GM21717 (cell line): ENCODE data around the gene NSUN6.
"Not testable (repeated sequence)": the region's sequence is repeated elsewhere in the genome, so short reads cannot be mapped to it uniquely, and the experiment has no call there.

Experiments used
- ATAC-seq: cut with Tn5 transposase; IDR thresholded peaks from one replicate; pipeline ENCODE4 v1.9.1; 2021; ENCODE audit warnings: mild to moderate bottlenecking, moderate library complexity; ENCODE audit not compliant: unreplicated experiment

The NSUN6 gene

DNA sequence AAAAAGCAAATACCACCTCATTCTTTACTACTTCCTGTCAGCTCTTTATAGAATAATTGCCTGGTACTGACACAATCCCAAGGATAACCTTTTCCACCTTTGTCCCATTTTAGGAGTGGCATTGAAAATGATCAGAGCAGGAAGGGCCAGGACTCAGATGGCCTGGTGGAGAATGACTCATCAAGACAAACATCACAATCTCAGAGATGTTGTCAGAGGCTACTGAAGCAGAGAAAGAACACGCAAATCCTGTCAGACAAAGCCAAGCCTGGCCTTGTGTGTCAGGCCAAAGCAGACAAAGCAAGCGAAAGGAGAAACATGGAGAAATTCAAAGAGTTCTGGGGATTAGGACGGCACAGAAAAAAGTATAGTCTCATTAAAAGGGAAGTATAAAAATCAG, 40.9 kb downstream of the NSUN6 start:
- ATAC-seq = no peak

DNA sequence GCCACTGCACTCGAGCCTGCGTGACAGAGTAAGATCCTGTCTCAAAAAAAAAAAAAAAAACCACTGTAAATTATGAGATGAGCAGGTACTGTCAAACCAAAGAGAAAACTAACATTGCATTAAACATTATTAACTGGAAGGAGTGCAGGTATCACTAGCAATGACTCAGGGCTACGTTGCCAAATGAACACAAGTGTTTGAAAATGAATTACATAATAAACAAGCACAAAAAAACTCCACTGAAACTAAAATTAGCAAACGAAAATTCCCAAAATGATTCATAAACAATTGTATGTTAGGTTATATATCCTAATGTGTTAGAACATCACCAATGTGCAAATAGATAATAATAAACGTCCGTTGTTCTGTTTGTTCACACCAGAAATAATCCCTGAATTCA, 42.8 kb downstream of the NSUN6 start:
- no peak for ATAC-seq

DNA sequence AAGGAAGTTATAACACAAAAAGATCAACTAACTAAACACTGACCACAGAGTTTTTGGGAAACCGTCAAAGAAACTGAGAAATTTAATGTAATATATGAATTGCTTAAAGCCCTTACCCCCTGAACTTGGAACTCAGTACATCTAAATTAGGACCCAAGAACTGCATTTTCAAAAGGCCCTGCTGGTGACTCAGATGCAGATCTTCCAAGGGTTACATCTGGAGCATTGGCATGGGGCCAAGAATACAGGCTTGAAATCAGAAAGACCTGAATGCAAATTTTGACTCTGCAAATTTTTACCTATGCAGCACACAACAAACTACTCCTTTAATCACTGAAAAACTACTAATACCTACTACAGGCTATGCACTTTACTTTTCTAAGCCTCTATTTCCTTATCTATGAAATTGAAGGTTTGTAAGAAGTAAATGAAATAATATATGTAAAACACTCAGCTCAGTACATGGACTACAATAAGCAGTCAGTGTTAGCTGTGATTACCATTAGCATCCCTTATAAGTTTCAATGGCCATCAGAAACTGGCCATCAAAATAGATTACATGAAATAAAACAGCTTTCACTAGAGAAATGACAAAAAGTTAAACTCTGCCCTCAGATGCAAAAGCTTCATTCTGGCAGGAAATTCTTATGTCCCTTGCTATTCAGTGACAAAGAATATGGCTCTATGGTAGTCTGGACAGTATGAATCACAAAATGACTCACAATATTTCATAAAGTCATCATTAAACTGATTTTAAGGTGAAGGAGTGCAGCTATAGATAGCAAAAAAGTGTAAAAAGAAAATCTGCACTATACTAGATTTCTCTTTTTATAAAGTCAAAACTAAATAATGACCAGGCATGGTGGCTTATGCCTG, 43.6 kb downstream of the NSUN6 start:
- ATAC-seq = peak; percentile 61

DNA sequence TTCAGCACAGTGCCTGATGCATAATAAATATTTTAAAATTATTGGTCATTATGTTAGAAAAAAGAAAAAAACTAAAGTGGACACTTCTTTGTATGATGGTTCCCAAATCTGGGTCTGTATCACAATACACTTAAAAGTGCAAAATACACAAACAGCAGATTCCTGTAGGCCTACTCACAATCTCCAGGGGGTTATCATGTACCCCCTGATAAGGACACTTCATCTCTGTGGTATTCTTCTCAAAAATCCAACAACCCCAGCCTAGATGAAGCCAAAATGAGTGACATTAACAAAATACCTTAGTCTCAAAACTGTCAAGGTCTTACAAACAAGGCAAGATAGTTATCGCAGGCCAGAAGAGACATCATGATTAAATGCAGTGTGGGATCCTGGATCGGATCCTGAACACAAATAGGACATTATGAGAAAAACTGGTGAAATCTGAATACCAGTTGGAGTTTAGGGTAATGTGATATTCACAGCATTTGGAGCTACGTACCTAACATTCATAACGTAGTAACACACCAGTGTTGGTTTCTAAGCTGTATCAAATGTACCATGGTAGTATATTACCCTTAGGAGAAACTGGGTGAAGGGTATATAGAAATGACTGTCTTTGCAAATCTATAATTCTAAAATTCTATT, 45.2 kb downstream of the NSUN6 start:
- ATAC-seq = no peak

DNA sequence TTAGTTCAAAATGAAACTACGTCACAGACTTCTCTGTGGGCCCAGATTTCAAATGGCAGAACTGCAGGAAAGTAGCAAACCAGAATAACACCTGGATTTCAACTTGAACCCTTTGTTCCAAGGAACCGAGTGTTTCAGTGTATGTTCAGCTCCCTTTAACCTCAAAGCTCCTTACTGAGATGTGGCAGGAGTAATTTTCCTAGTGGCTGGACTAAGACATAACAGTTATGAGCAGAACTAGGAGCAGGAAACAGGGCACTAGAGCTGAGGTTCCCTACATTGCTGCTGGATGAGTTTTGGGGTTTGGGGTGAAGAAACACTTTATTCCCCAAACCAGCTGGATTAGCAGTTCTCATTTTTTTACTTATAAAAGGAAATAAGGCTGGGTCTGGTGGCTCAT, 50.1 kb downstream of the NSUN6 start:
- no peak for ATAC-seq

DNA sequence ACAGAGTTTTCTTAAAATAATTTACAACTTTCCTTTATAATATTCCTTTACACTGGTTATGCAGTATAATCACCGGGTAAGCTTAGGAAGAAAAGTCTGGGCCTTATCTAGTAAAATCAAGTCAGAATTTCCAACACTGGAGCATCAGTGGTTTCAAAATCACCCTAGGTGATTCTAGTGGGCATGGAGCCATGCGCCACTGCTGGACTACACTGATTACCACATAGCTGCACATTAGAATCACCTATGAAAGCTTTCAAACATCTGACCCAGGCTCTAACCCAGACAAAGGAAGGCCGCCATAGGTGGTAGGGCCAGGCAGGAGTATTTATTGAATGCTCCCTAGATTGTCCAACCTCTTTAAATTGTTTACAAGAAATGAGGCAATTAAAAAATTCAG, 52.0 kb downstream of the NSUN6 start:
- ATAC-seq = no peak

DNA sequence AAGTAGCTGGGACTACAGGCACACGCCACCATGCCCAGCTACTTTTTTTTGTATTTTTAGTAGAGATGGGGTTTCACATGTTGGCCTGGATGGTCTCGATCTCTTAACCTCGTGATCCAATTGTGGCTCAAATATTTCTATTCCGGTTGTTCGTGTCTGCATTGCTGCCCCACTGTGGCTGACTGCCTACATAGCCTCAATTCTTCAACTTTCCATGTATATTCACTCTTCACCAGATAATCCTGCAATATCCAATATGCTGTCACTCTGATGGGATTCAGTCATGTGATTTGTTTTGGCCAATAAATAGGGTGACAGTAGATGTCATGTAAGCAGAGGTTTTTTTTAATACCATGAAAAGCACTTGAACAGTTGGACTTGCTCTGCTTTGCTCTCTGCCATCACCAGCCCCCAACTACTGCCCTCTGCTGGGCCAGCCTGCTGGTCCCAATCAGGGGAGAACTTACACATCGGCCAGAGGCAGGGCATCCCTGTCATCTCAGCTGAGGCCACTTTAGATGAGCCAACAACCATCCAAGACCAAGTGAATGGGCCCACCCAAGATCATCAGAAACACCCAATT, 56.7 kb downstream of the NSUN6 start:
- no peak for ATAC-seq

DNA sequence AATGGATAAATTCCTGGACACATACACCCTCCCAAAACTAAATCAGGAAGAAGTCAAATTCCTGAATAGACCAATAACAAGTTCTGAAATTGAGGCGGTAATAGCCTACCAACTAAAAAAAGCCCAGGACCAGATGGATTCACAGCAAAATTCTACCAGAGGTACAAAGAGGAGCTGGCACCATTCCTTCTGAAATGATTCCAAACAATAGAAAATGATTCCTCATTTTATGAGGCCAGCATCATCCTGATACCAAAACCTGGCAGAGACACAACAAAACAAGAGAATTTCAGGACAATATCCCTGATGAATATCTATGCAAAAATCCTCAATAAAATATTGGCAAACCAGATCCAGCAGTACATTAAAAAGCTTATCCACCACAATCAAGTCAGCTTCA, 60.2 kb downstream of the NSUN6 start:
- not testable (repeated sequence) for ATAC-seq

DNA sequence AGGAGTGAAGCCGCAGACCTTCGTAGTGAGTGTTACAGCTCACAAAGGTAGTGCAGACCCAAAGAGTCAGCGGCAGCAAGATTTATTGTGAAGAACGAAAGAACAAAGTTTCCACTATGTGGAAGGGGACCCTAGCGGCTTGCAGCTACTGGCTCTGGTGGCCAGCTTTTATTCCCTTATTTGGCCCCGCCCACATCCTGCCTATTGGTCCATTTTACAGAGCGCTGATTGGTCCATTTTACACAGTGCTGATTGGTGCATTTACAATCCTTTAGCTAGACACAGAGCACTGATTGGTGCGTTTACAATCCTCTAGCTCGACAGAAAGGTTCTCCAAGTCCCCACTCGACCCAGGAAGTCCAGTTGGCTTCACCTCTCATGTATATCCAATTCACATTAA, 64.8 kb downstream of the NSUN6 start:
- not testable (repeated sequence) for ATAC-seq

DNA sequence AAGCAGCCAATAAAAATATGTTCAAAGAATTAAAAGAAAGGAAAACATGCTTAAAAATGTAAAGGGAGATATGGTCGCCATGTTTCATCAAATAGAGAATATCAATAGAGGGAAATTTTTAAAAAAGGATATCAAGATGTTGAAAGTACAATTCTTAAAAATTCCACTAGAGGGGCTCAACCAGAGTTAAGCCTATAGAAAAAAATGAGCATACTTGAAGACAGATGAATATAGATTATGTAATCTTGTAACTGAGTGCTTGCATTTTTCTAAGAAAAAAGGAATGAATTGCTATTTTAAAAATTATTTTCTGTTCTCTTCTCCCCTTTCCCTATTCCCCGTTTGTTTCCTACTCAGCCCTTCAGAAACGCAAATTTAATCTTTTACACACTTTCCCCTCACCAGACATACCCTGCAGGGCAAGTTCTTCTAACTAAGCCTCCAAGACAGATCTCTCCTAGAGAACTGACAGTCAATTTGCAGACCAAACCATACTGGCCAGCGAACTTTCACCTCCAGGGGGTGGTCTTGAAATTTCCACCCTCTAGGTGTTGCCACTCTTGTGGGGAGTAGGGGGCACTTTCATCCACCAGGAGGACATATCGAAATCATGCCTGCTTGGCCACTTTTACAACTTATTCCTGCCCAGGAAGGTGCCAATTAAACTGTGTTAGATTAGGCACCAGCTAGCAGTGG, 67.7 kb downstream of the NSUN6 start:
- no peak for ATAC-seq

DNA sequence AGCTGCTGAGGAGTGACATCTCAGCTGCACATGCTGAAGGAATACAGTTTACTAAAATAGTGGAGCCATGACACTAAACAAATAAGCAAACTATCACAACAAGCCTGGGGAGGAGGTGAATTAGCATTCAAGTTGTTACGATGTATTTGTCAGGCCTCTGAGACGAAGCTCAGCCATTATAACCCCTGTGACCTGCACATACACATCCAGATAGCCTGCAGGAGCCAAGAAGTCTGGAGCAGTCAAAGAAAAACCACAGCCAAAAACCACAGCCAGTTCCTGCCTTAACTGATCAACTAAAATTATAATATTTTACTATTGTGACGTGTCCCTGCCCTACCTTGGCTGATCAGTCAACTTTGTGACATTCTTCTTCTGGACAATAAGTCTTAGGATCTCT, 68.6 kb downstream of the NSUN6 start:
- no peak for ATAC-seq

DNA sequence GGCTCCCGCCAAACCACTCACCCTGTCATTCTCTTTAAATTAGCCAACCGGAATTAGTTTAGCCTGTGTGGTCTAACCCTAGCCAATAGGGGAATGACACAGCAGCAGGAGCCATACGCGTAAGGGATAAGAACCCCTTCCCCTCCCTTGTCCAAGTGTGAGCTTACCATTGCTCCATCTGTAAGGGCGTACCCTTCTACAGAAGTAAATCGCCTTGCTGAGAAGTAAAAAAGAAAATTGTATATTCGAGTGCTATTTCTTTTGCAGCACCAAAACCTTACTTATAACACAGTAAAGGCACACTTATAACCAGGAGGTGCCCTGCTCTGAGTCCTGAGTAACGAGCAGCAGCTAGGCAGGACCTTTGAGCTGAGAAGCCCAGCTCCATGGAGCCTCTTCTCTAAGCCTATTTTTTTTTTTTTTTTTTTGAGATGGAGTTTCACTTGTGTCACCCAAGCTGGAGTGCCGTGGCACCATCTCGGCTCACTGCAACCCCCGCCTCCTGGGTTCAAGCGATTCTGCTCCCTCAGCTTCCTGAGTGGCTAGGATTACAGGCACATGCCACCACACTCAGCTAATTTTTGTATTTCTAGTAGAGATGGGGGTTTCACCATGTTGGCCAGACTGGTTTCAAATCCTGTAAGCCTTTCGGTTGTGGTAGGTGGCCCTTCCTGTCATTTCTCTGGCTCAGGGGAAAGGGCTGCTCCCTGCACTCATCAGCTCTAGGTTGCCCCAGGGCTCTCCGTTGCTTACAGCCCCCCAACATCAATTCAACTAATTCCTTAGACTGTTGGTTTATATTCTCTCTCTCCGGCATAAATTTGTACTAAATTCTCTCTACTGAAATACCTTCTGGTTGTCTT, 73.3 kb downstream of the NSUN6 start:
- ATAC-seq = no peak

DNA sequence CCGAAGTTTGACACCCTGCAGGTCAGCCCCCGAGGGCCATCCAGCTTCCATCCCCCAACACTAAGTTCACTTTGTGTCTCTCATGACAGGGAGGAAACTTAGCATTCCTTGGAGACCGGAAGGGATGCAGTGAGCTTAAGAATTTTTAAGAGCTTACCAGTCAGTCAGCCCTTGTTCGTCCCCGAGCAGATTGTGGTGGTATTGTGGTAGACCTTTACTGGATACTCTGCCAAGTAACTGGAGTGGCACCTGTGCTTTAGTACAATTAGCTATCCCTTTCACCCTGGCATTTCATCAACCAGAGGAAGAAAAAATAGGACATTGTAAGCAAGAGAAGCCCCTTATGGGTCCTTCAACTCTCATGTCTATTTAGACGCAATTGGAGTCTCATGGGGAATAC, 74.8 kb downstream of the NSUN6 start:
- no peak for ATAC-seq

DNA sequence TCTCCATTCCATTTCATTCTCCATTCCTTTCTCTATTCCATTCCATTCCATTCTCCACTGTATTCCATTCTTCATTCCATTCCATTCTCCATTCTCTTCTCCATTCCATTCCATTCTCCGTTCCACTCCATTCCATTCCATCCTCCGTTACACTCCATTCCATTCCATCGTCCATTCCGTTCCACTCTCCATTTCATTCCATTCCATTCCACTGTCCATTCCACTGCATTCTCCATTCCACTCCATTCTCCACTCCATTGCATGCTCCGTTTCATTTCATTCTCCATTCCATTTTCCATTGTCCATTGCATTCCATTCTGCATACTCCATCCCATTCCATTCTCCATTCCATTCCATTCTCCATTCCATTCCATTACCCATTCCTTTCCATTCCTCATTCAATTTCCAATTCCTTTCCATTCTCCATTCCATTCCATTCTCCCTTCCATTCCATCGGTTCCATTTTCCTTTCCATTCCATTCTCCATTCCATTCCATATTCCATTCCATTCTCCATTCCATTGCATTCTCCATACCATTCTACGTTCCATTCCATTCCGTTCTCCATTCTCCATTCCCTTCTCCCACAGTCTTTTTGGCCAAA, 78.3 kb downstream of the NSUN6 start:
- no peak for ATAC-seq

DNA sequence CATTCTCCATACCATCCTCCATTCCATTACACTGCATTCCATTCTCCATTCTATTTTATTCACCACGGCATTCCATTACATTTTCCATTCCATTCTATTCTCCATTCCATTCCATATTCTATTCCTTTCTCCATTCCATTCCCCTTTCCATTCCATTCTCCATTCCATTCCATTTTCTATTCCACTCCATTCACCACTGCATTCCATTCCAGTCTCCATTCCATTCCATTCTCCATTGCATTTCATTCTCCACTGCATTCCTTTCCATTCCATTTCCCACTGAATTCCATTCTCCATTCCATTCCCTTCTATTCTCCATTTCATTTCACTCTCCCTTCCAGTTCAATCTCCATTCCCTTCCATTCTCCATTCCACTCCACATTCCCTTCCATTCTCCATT, 79.6 kb downstream of the NSUN6 start:
- ATAC-seq = no peak

DNA sequence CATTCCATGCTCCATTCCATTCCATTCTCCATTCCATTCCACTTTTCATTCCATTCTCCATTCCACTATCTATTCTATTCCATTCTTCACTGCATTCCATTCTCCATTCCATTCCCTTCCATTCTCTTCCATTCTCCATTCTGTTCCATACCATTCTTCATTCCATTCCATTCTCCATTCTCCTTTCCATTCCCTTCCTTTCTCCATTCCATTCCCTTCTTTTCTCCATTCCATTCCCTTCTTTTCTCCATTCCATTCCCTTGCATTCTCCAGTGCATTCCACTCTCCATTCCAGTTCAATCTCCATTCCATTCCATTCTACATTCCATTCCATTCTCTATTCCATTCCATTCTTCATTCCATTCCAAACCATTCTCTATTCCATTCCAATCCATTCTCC, 80.3 kb downstream of the NSUN6 start:
- ATAC-seq = no peak

DNA sequence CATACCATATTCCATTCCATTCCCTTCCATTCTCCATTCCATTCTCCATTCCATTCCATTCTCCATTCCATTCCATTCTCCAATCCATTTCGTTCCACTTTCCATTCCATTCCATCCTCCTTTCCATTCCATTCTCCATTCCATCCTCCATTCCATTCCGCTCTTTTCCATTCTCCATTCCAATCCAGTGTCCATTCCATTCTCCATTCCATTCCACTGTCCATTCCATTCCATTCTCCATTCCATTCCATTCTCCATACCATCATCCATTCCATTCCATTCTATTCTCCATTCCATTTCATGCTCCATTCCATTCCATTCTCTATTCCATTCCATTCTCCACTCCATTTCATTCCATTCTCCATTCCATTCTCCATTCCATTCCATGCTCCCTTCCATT, 81.0 kb downstream of the NSUN6 start:
- not testable (repeated sequence) for ATAC-seq

DNA sequence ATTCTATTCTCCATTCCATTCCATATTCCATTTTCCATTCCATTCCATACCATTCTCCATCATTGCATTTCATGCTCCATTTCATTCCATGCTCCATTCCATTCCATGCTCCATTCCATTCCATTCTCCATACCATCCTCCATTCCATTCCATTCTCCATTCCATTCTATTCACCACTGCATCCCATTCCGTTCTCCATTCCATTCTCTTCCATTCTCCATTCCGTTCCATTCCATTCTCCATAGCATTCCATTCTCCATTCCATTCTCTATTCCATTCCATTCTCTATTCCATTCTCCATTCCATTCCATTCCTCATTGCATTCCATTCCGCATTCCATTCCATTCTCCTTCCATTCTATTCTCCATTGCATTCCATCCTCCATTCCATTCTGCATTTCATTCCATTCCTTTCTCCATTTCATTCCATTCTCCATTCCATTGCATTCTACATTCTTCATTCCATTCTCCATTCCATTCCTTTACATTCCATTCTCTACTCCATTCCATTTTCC, 84.0 kb downstream of the NSUN6 start:
- no peak for ATAC-seq

DNA sequence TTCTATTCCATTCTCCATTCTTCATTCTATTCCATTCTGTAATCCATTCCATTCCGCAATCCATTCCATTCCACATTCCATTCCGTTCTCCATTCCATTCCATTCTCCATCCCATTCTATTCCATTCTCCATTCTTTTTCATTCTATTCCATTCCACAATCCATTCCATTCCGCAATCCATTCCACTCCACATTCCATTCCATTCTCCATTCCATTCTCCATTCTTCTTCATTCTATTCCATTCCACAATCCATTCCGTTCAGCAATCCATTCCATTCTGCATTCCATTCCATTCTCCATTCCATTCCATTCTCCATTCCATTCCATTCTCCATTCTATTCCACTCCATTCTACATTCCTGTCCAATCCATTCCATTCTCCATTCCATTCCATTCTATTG, 85.2 kb downstream of the NSUN6 start:
- no peak for ATAC-seq

DNA sequence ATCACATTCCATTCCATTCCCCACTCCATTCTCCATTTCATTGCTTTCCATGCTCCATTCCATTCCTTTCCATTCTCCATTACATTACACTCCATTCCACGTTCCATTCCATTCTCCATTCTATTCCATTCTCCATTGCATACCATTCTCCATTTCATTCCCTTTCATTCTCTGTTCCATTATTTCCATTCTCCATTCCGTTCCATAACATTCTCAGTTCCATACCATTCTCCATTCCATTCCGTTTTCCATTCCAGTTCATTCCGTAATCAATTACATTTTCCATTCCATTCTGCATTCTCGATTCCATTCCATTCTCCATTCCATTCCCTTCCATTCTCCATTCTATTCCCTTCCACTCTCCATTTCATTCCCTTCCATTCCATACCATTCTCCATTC, 86.4 kb downstream of the NSUN6 start:
- ATAC-seq = no peak
